Measurements from ENCODE around the gene FAH.

FAH gene

GRCh38 chr15:80186597-80186996, 33.8 kb downstream of the FAH start:
- no peaks in the 10 kb centered on the region for H3K9me3 ChIP-seq (ENCODE audit: control insufficient read depth, low read length)
- no peaks in the 10 kb centered on the region for H3K36me3 ChIP-seq (ENCODE audit: control insufficient read depth, insufficient read depth, low read length)
- H3K4me3 ChIP-seq (ENCODE audit: insufficient read depth, low read depth, low read length, poor library complexity, severe bottlenecking) = no peak overlapping the region
- no peaks in the 10 kb centered on the region for H3K27me3 ChIP-seq (replicated peaks; ENCODE audit: control insufficient read depth, insufficient read depth, low read length, poor library complexity, severe bottlenecking)
- no peak overlapping the region for H3K27ac ChIP-seq (ENCODE audit: insufficient read depth, low read length, poor library complexity, severe bottlenecking)
- H3K4me1 ChIP-seq (ENCODE audit: control insufficient read depth, insufficient read depth, low read length, poor library complexity, severe bottlenecking) = no peaks in the 10 kb centered on the region
- DNase-seq = no peak

- no peaks in the 10 kb centered on the region for H3K9me3 ChIP-seq (ENCODE audit: control insufficient read depth, low read length)
- H3K27me3 ChIP-seq (replicated peaks; ENCODE audit: control insufficient read depth, insufficient read depth, low read length, poor library complexity, severe bottlenecking) = no peaks in the 10 kb centered on the region
- H3K4me3 ChIP-seq (ENCODE audit: insufficient read depth, low read depth, low read length, poor library complexity, severe bottlenecking) = no peak overlapping the region
- H3K27ac ChIP-seq (ENCODE audit: insufficient read depth, low read length, poor library complexity, severe bottlenecking) = no peak overlapping the region
- no peaks in the 10 kb centered on the region for H3K4me1 ChIP-seq (ENCODE audit: control insufficient read depth, insufficient read depth, low read length, poor library complexity, severe bottlenecking)
- no peak for DNase-seq
- H3K36me3 ChIP-seq (ENCODE audit: control insufficient read depth, insufficient read depth, low read length) = no peaks in the 10 kb centered on the region
Observed at GRCh38 chr15:80188251-80188650, 35.5 kb downstream of the FAH start.

DNA sequence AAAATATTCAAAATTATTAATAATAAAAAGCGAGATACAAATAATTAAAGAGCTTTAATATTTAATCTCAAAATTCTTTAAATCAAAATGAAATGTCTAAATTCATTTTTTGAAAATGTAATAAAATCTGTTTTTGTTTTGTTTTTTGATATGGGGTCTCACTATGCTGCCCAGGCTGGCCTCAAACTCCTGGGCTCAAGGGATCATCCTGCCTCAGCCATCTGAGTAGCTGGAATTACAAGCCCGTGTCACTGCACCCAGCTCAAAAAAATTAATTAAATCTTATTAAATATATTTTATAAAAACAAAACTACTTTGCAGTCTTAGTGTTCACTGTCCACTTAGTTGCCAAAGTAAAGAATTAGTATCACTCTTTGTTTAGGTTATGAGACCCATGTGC, 38.4 kb downstream of the FAH start:
- Histone ChIP-seq H3K4me1 (ENCODE audit: control insufficient read depth, insufficient read depth, low read length, poor library complexity, severe bottlenecking) (no peaks in the 10 kb centered on the region), H3K27me3 (replicated peaks; ENCODE audit: control insufficient read depth, insufficient read depth, low read length, poor library complexity, severe bottlenecking) (no peaks in the 10 kb centered on the region), H3K9me3 (ENCODE audit: control insufficient read depth, low read length) (no peaks in the 10 kb centered on the region), H3K4me3 (ENCODE audit: insufficient read depth, low read depth, low read length, poor library complexity, severe bottlenecking) (no peak overlapping the region), H3K36me3 (ENCODE audit: control insufficient read depth, insufficient read depth, low read length) (no peaks in the 10 kb centered on the region), H3K27ac (ENCODE audit: insufficient read depth, low read length, poor library complexity, severe bottlenecking) (no peak overlapping the region)
- DNase-seq = no peak

GRCh38 chr15:80191897-80192595, 39.2 kb downstream of the FAH start:
- DNase-seq = no peak
- Histone ChIP-seq H3K27me3 (replicated peaks; ENCODE audit: control insufficient read depth, insufficient read depth, low read length, poor library complexity, severe bottlenecking) (no peaks in the 10 kb centered on the region), H3K4me3 (ENCODE audit: insufficient read depth, low read depth, low read length, poor library complexity, severe bottlenecking) (no peak overlapping the region), H3K27ac (ENCODE audit: insufficient read depth, low read length, poor library complexity, severe bottlenecking) (no peak overlapping the region), H3K9me3 (ENCODE audit: control insufficient read depth, low read length) (no peaks in the 10 kb centered on the region), H3K4me1 (ENCODE audit: control insufficient read depth, insufficient read depth, low read length, poor library complexity, severe bottlenecking) (no peaks in the 10 kb centered on the region), H3K36me3 (ENCODE audit: control insufficient read depth, insufficient read depth, low read length) (no peaks in the 10 kb centered on the region)

DNA sequence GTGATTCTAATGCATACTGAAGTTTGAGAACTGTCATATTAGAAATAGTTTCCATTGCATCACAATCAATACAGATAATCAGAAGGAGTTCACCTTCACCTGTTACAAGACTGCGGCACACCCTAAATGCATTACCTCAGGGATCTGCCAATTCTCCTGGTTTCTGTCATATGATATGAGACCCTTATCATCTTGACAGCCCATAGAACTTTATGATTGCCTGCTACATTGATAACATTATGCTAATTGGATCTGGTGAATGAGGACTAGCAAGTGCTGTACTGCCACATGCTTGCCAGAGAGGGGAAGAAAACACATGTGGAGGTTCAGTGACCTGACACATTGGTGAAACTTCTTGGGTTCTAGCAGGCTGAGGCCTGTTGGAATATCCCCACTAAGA, 41.4 kb downstream of the FAH start:
- no peaks in the 10 kb centered on the region for H3K27me3 ChIP-seq (replicated peaks; ENCODE audit: control insufficient read depth, insufficient read depth, low read length, poor library complexity, severe bottlenecking)
- H3K4me1 ChIP-seq (ENCODE audit: control insufficient read depth, insufficient read depth, low read length, poor library complexity, severe bottlenecking) = no peaks in the 10 kb centered on the region

GRCh38 chr15:80194914-80195313, 42.1 kb downstream of the FAH start:
- H3K27me3 ChIP-seq (replicated peaks; ENCODE audit: control insufficient read depth, insufficient read depth, low read length, poor library complexity, severe bottlenecking) = no peaks in the 10 kb centered on the region
- H3K36me3 ChIP-seq (ENCODE audit: control insufficient read depth, insufficient read depth, low read length) = no peaks in the 10 kb centered on the region
- no peaks in the 10 kb centered on the region for H3K4me1 ChIP-seq (ENCODE audit: control insufficient read depth, insufficient read depth, low read length, poor library complexity, severe bottlenecking)
- no peaks in the 10 kb centered on the region for H3K9me3 ChIP-seq (ENCODE audit: control insufficient read depth, low read length)
- no peak overlapping the region for H3K4me3 ChIP-seq (ENCODE audit: insufficient read depth, low read depth, low read length, poor library complexity, severe bottlenecking)
- DNase-seq = no peak
- H3K27ac ChIP-seq (ENCODE audit: insufficient read depth, low read length, poor library complexity, severe bottlenecking) = no peak overlapping the region

More for the DNA sequence above, 41.4 kb downstream of the FAH start:
- no peak overlapping the region for H3K4me3 ChIP-seq (ENCODE audit: insufficient read depth, low read depth, low read length, poor library complexity, severe bottlenecking)
- H3K27ac ChIP-seq (ENCODE audit: insufficient read depth, low read length, poor library complexity, severe bottlenecking) = no peak overlapping the region
- no peaks in the 10 kb centered on the region for H3K36me3 ChIP-seq (ENCODE audit: control insufficient read depth, insufficient read depth, low read length)
- DNase-seq = no peak
- no peaks in the 10 kb centered on the region for H3K9me3 ChIP-seq (ENCODE audit: control insufficient read depth, low read length)

DNA sequence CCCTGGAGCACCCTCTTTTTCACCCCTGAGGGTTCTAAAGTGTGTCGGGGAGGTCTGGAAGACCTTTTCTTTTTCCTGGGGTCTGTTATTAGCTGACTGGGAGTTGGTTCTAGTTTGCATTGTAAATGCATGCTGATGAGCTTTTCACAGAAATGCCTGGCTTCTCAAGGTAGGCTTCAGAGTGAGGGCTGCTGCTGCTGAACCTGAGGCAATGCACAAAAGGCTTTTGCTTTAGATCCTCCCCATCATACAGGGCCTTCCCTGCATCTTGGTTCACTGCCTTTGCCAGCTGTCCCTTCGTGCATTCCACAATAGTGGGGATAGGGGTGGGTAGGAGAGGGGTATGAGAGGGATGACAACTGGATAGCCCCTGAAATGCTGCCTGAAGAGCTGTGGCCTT, 46.6 kb downstream of the FAH start:
- no peak overlapping the region for H3K4me3 ChIP-seq (ENCODE audit: insufficient read depth, low read depth, low read length, poor library complexity, severe bottlenecking)
- H3K36me3 ChIP-seq (ENCODE audit: control insufficient read depth, insufficient read depth, low read length) = no peaks in the 10 kb centered on the region
- no peak overlapping the region for H3K27ac ChIP-seq (ENCODE audit: insufficient read depth, low read length, poor library complexity, severe bottlenecking)
- H3K27me3 ChIP-seq (replicated peaks; ENCODE audit: control insufficient read depth, insufficient read depth, low read length, poor library complexity, severe bottlenecking) = no peaks in the 10 kb centered on the region
- H3K9me3 ChIP-seq (ENCODE audit: control insufficient read depth, low read length) = no peaks in the 10 kb centered on the region
- H3K4me1 ChIP-seq (ENCODE audit: control insufficient read depth, insufficient read depth, low read length, poor library complexity, severe bottlenecking) = no peaks in the 10 kb centered on the region
- DNase-seq = no peak

- H3K27me3 ChIP-seq (replicated peaks; ENCODE audit: control insufficient read depth, insufficient read depth, low read length, poor library complexity, severe bottlenecking) = no peaks in the 10 kb centered on the region
- DNase-seq = no peak
- H3K9me3 ChIP-seq (ENCODE audit: control insufficient read depth, low read length) = no peaks in the 10 kb centered on the region
- H3K4me3 ChIP-seq (ENCODE audit: insufficient read depth, low read depth, low read length, poor library complexity, severe bottlenecking) = no peak overlapping the region
- no peaks in the 10 kb centered on the region for H3K4me1 ChIP-seq (ENCODE audit: control insufficient read depth, insufficient read depth, low read length, poor library complexity, severe bottlenecking)
- H3K27ac ChIP-seq (ENCODE audit: insufficient read depth, low read length, poor library complexity, severe bottlenecking) = no peak overlapping the region
- H3K36me3 ChIP-seq (ENCODE audit: control insufficient read depth, insufficient read depth, low read length) = no peaks in the 10 kb centered on the region
Observed at GRCh38 chr15:80199869-80200268, 47.1 kb downstream of the FAH start.

DNA sequence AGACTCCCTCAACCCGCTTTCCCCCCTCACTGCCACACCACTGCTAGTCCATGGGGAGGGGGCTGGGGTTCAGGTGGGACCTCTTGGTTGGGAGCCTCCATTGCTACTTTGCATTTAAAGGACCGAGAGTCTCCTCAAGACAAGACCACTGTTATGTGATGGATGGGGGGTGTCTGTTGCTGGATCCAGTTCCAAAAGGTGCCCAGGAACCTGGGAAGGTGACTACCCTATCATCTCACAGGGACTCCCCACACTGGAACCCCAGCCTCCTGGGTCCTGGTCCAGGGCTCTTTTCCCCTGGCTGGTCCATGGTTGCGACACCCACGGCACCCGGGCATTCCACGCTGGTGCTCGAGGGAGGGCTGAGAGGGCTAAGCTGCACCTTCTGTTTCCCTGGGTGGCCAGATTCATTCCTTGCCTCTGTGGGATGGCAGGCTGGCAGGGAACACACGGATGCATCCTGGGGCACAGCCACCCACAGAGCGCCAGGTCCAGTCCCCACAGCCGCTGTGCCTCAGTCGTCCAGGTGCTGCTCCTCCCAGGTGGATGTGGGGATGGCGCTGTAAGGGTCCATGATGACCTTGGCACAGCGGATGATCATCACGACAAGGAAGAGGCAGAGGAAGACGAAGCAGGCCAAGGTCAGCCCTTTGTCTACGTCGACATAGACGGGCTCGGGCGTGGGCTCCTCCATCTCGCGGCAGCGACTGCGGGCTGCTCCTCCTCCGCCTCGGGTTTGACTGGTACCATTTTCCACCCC, 48.6 kb downstream of the FAH start:
- no peaks in the 10 kb centered on the region for H3K9me3 ChIP-seq (ENCODE audit: control insufficient read depth, low read length)
- no peak overlapping the region for H3K27ac ChIP-seq (ENCODE audit: insufficient read depth, low read length, poor library complexity, severe bottlenecking)
- no peak overlapping the region for H3K4me3 ChIP-seq (ENCODE audit: insufficient read depth, low read depth, low read length, poor library complexity, severe bottlenecking)
- no peaks in the 10 kb centered on the region for H3K27me3 ChIP-seq (replicated peaks; ENCODE audit: control insufficient read depth, insufficient read depth, low read length, poor library complexity, severe bottlenecking)
- no peaks in the 10 kb centered on the region for H3K36me3 ChIP-seq (ENCODE audit: control insufficient read depth, insufficient read depth, low read length)
- H3K4me1 ChIP-seq (ENCODE audit: control insufficient read depth, insufficient read depth, low read length, poor library complexity, severe bottlenecking) = no peaks in the 10 kb centered on the region
- DNase-seq = no peak

GRCh38 chr15:80202016-80202315, 49.2 kb downstream of the FAH start:
- Histone ChIP-seq H3K4me1 (ENCODE audit: control insufficient read depth, insufficient read depth, low read length, poor library complexity, severe bottlenecking) (no peaks in the 10 kb centered on the region), H3K27ac (ENCODE audit: insufficient read depth, low read length, poor library complexity, severe bottlenecking) (no peak overlapping the region), H3K36me3 (ENCODE audit: control insufficient read depth, insufficient read depth, low read length) (no peaks in the 10 kb centered on the region), H3K4me3 (ENCODE audit: insufficient read depth, low read depth, low read length, poor library complexity, severe bottlenecking) (no peak overlapping the region), H3K9me3 (ENCODE audit: control insufficient read depth, low read length) (no peaks in the 10 kb centered on the region), H3K27me3 (replicated peaks; ENCODE audit: control insufficient read depth, insufficient read depth, low read length, poor library complexity, severe bottlenecking) (no peaks in the 10 kb centered on the region)
- DNase-seq = no peak

Data from effector memory CD4-positive, alpha-beta T cell (primary cell).